Measurements from ENCODE around the gene CELF6.

Gene CELF6

GRCh38 chr15:72281713-72282112, 38.2 kb downstream of the CELF6 start:
- Histone ChIP-seq H3K4me3 (ENCODE audit: insufficient read depth in 1 of 2, low read depth in 1 of 2, low read length in 2 of 2) (no peak overlapping the region), H2BK12ac (ENCODE audit: low read length in 2 of 2) (no peak overlapping the region), H4K91ac (ENCODE audit: low read length) (no peak overlapping the region), H3K4ac (ENCODE audit: low read depth in 1 of 2, low read length in 2 of 2) (no peak overlapping the region), H3K79me1 (replicated peaks; ENCODE audit: low read length, poor library complexity, severe bottlenecking) (no peaks in the 10 kb centered on the region), H2BK5ac (ENCODE audit: low read depth, low read length, poor library complexity, severe bottlenecking) (no peak overlapping the region), H2BK15ac (ENCODE audit: low read depth, poor library complexity, severe bottlenecking) (no peak overlapping the region), H3K27me3 (ENCODE audit: control insufficient read depth in 1 of 2, insufficient read depth in 1 of 2, low read length in 2 of 2) (no peaks in the 10 kb centered on the region), H3K9ac (ENCODE audit: low read length) (no peak overlapping the region), H3K4me1 (ENCODE audit: control insufficient read depth, insufficient read depth, low read depth, low read length) (peaks cover 6% of the 10 kb centered on the region), H3K9me3 (ENCODE audit: control insufficient read depth, low read length) (no peaks in the 10 kb centered on the region), H3K27ac (ENCODE audit: low read length, poor library complexity, severe bottlenecking) (no peak overlapping the region), H3K14ac (ENCODE audit: low read length in 2 of 2) (no peak overlapping the region), H2AFZ (ENCODE audit: low read depth, low read length) (no peak overlapping the region), H3K23ac (ENCODE audit: low read length in 2 of 2) (no peak overlapping the region), H2AK5ac (ENCODE audit: low read length, severe bottlenecking) (no peak overlapping the region), H4K8ac (ENCODE audit: low read length) (no peak overlapping the region), H3K36me3 (ENCODE audit: control insufficient read depth in 1 of 2, insufficient read depth in 2 of 2, low read depth in 1 of 2, low read length in 2 of 2) (no peaks in the 10 kb centered on the region), H3K4me2 (ENCODE audit: low read length, poor library complexity, severe bottlenecking) (no peak overlapping the region), H2BK120ac (ENCODE audit: low read depth, low read length) (no peak overlapping the region), H3K18ac (ENCODE audit: low read depth in 1 of 2, low read length in 2 of 2) (no peak overlapping the region)
- WGBS: 76% methylated on average over 3 of the region's 3 CpGs
- no peak for DNase-seq

- H2BK5ac ChIP-seq (ENCODE audit: low read depth, low read length, poor library complexity, severe bottlenecking): no peak overlapping the region
- no peak overlapping the region for H3K14ac ChIP-seq (ENCODE audit: low read length in 2 of 2)
- no peak overlapping the region for H3K18ac ChIP-seq (ENCODE audit: low read depth in 1 of 2, low read length in 2 of 2)
- H3K4me2 ChIP-seq (ENCODE audit: low read length, poor library complexity, severe bottlenecking): no peak overlapping the region
- H3K27ac ChIP-seq (ENCODE audit: low read length, poor library complexity, severe bottlenecking): no peak overlapping the region
- WGBS: 54% methylated on average over 2 of the region's 2 CpGs
- no peak overlapping the region for H2AK5ac ChIP-seq (ENCODE audit: low read length, severe bottlenecking)
- no peak overlapping the region for H3K4me3 ChIP-seq (ENCODE audit: insufficient read depth in 1 of 2, low read depth in 1 of 2, low read length in 2 of 2)
- H4K8ac ChIP-seq (ENCODE audit: low read length): no peak overlapping the region
- peaks cover 0 to 6% of the 10 kb centered on the region in 2 experiments for H3K27me3 ChIP-seq (ENCODE audit: control insufficient read depth in 1 of 2, insufficient read depth in 1 of 2, low read length in 2 of 2)
- no peak overlapping the region for H4K91ac ChIP-seq (ENCODE audit: low read length)
- DNase-seq: no peak
- no peak overlapping the region for H3K9ac ChIP-seq (ENCODE audit: low read length)
- no peaks in the 10 kb centered on the region for H3K9me3 ChIP-seq (ENCODE audit: control insufficient read depth, low read length)
- no peak overlapping the region for H3K4ac ChIP-seq (ENCODE audit: low read depth in 1 of 2, low read length in 2 of 2)
- H2BK15ac ChIP-seq (ENCODE audit: low read depth, poor library complexity, severe bottlenecking): no peak overlapping the region
- H3K4me1 ChIP-seq (ENCODE audit: control insufficient read depth, insufficient read depth, low read depth, low read length): peaks cover 6% of the 10 kb centered on the region
- no peak overlapping the region for H3K23ac ChIP-seq (ENCODE audit: low read length in 2 of 2)
- H3K36me3 ChIP-seq (ENCODE audit: control insufficient read depth in 1 of 2, insufficient read depth in 2 of 2, low read depth in 1 of 2, low read length in 2 of 2): no peaks in the 10 kb centered on the region
- H3K79me1 ChIP-seq (replicated peaks; ENCODE audit: low read length, poor library complexity, severe bottlenecking): no peaks in the 10 kb centered on the region
- no peak overlapping the region for H2BK120ac ChIP-seq (ENCODE audit: low read depth, low read length)
- H2AFZ ChIP-seq (ENCODE audit: low read depth, low read length): no peak overlapping the region
- H2BK12ac ChIP-seq (ENCODE audit: low read length in 2 of 2): no peak overlapping the region
These were observed 39.2 kb downstream of the CELF6 start for GRCh38 chr15:72280751-72281150.

- H4K8ac ChIP-seq (ENCODE audit: low read length): no peak overlapping the region
- H3K27ac ChIP-seq (ENCODE audit: low read length, poor library complexity, severe bottlenecking): no peak overlapping the region
- no peaks in the 10 kb centered on the region for H3K9me3 ChIP-seq (ENCODE audit: control insufficient read depth, low read length)
- peaks cover 0 to 6% of the 10 kb centered on the region in 2 experiments for H3K27me3 ChIP-seq (ENCODE audit: control insufficient read depth in 1 of 2, insufficient read depth in 1 of 2, low read length in 2 of 2)
- H3K79me1 ChIP-seq (replicated peaks; ENCODE audit: low read length, poor library complexity, severe bottlenecking): no peaks in the 10 kb centered on the region
- H3K9ac ChIP-seq (ENCODE audit: low read length): no peak overlapping the region
- H3K4me2 ChIP-seq (ENCODE audit: low read length, poor library complexity, severe bottlenecking): no peak overlapping the region
- H2AK5ac ChIP-seq (ENCODE audit: low read length, severe bottlenecking): no peak overlapping the region
- peaks cover 4% of the 10 kb centered on the region for H3K4me1 ChIP-seq (ENCODE audit: control insufficient read depth, insufficient read depth, low read depth, low read length)
- no peak overlapping the region for H2BK15ac ChIP-seq (ENCODE audit: low read depth, poor library complexity, severe bottlenecking)
- H3K23ac ChIP-seq (ENCODE audit: low read length in 2 of 2): no peak overlapping the region
- WGBS: 100% methylated on average over 1 of the region's 1 CpG
- no peaks in the 10 kb centered on the region for H3K36me3 ChIP-seq (ENCODE audit: control insufficient read depth in 1 of 2, insufficient read depth in 2 of 2, low read depth in 1 of 2, low read length in 2 of 2)
- no peak overlapping the region for H3K14ac ChIP-seq (ENCODE audit: low read length in 2 of 2)
- DNase-seq: no peak
- no peak overlapping the region for H3K4me3 ChIP-seq (ENCODE audit: insufficient read depth in 1 of 2, low read depth in 1 of 2, low read length in 2 of 2)
- H2AFZ ChIP-seq (ENCODE audit: low read depth, low read length): no peak overlapping the region
- no peak overlapping the region for H4K91ac ChIP-seq (ENCODE audit: low read length)
- no peak overlapping the region for H2BK12ac ChIP-seq (ENCODE audit: low read length in 2 of 2)
- no peak overlapping the region for H2BK120ac ChIP-seq (ENCODE audit: low read depth, low read length)
- H2BK5ac ChIP-seq (ENCODE audit: low read depth, low read length, poor library complexity, severe bottlenecking): no peak overlapping the region
- no peak overlapping the region for H3K4ac ChIP-seq (ENCODE audit: low read depth in 1 of 2, low read length in 2 of 2)
- no peak overlapping the region for H3K18ac ChIP-seq (ENCODE audit: low read depth in 1 of 2, low read length in 2 of 2)
These were observed 41.2 kb downstream of the CELF6 start for GRCh38 chr15:72278737-72279136.

GRCh38 chr15:72276326-72276700, 43.6 kb downstream of the CELF6 start:
- H3K9me3 ChIP-seq (ENCODE audit: control insufficient read depth, low read length): no peaks in the 10 kb centered on the region
- no peak overlapping the region for H3K4me2 ChIP-seq (ENCODE audit: low read length, poor library complexity, severe bottlenecking)
- H3K27me3 ChIP-seq (ENCODE audit: control insufficient read depth in 1 of 2, insufficient read depth in 1 of 2, low read length in 2 of 2): peaks cover 0 to 6% of the 10 kb centered on the region in 2 experiments
- no peak overlapping the region for H3K9ac ChIP-seq (ENCODE audit: low read length)
- H2AK5ac ChIP-seq (ENCODE audit: low read length, severe bottlenecking): no peak overlapping the region
- H3K18ac ChIP-seq (ENCODE audit: low read depth in 1 of 2, low read length in 2 of 2): no peak overlapping the region
- no peak overlapping the region for H2BK5ac ChIP-seq (ENCODE audit: low read depth, low read length, poor library complexity, severe bottlenecking)
- H2BK120ac ChIP-seq (ENCODE audit: low read depth, low read length): no peak overlapping the region
- peaks cover 6% of the 10 kb centered on the region for H3K79me1 ChIP-seq (replicated peaks; ENCODE audit: low read length, poor library complexity, severe bottlenecking)
- H3K4ac ChIP-seq (ENCODE audit: low read depth in 1 of 2, low read length in 2 of 2): no peak overlapping the region
- no peak overlapping the region for H2AFZ ChIP-seq (ENCODE audit: low read depth, low read length)
- no peak overlapping the region for H3K14ac ChIP-seq (ENCODE audit: low read length in 2 of 2)
- no peak overlapping the region for H4K91ac ChIP-seq (ENCODE audit: low read length)
- no peak overlapping the region for H4K8ac ChIP-seq (ENCODE audit: low read length)
- H3K4me3 ChIP-seq (ENCODE audit: insufficient read depth in 1 of 2, low read depth in 1 of 2, low read length in 2 of 2): no peak overlapping the region
- DNase-seq: no peak
- no peak overlapping the region for H2BK12ac ChIP-seq (ENCODE audit: low read length in 2 of 2)
- H3K36me3 ChIP-seq (ENCODE audit: control insufficient read depth in 1 of 2, insufficient read depth in 2 of 2, low read depth in 1 of 2, low read length in 2 of 2): no peaks in the 10 kb centered on the region
- H3K23ac ChIP-seq (ENCODE audit: low read length in 2 of 2): no peak overlapping the region
- no peak overlapping the region for H3K27ac ChIP-seq (ENCODE audit: low read length, poor library complexity, severe bottlenecking)
- peaks cover 2% of the 10 kb centered on the region for H3K4me1 ChIP-seq (ENCODE audit: control insufficient read depth, insufficient read depth, low read depth, low read length)
- H2BK15ac ChIP-seq (ENCODE audit: low read depth, poor library complexity, severe bottlenecking): no peak overlapping the region

Data from mesenchymal stem cell (in vitro differentiated cells and primary cell).